ENCODE results near the gene VSTM2L.

DNA sequence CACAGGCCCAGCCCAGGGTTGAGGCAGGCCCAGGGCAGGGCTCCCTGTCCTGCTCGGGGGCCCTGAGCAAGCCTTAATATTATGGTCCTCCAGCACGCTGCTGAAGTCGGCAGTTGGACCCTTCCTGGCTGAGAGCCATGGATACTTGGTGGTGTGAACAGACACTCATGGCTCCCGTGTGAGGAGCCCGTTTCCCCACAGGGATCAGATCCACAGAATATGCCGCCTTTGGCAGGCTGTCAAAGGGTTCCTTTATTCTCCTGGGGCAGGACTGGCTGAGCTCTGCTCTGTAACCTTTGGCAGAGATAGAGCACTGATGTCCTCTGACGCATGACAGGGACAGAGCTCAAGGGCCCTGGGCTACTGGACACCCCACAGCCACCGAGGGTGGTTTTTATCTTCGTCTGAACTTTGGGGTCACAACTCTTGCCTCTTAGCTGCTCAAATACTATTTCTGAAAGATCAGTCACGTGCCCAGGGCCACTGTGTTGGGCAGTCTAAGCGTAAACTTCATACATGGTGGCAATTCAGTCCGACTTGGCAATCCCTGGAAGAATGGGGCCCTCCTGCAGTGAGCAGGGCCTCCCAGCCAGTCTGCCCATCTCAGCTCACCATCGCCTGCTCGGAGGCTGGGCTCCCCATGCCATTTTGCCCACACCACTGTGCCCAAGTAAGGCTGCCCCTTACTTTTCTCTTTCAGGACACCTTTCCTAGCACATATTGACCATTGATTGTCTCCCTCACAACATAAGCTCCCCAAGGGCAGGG is 81.3 kb downstream of the VSTM2L start:
- TF ChIP-seq, protein P1, sequence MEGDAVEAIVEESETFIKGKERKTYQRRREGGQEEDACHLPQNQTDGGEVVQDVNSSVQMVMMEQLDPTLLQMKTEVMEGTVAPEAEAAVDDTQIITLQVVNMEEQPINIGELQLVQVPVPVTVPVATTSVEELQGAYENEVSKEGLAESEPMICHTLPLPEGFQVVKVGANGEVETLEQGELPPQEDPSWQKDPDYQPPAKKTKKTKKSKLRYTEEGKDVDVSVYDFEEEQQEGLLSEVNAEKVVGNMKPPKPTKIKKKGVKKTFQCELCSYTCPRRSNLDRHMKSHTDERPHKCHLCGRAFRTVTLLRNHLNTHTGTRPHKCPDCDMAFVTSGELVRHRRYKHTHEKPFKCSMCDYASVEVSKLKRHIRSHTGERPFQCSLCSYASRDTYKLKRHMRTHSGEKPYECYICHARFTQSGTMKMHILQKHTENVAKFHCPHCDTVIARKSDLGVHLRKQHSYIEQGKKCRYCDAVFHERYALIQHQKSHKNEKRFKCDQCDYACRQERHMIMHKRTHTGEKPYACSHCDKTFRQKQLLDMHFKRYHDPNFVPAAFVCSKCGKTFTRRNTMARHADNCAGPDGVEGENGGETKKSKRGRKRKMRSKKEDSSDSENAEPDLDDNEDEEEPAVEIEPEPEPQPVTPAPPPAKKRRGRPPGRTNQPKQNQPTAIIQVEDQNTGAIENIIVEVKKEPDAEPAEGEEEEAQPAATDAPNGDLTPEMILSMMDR (IDR thresholded peaks at IDR 0.05; ENCODE audit: poor library complexity, severe bottlenecking): no peak
- TF ChIP-seq POLR2AphosphoS5 (IDR thresholded peaks at IDR 0.05): no peak
- TF ChIP-seq EP300 (conservative IDR thresholded peaks at IDR 0.05; ENCODE audit: poor library complexity, severe bottlenecking): no peak
- TF ChIP-seq TAF1 (IDR thresholded peaks at IDR 0.05; ENCODE audit: low read depth): no peak
- no peak for TF ChIP-seq EZH2 (IDR thresholded peaks at IDR 0.05; ENCODE audit: borderline replicate concordance, insufficient read depth, low read length, poor library complexity, severe bottlenecking)
- TF ChIP-seq REST (IDR thresholded peaks at IDR 0.05; ENCODE audit: borderline replicate concordance): no peak
